Measurements from ENCODE around the gene ADAT3.

ADAT3 gene

GRCh38 chr19:1952635-1953034, 47.4 kb downstream of the ADAT3 start:
- FAIRE-seq = no peak
- peak; percentile 43 for DNase-seq (ENCODE audit: insufficient read length, low spot score)
- TF ChIP-seq POLR2A (IDR thresholded peaks at IDR 0.05; ENCODE audit: low read depth, low read length) = no peak

GRCh38 chr19:1953037-1953436, 47.8 kb downstream of the ADAT3 start:
- FAIRE-seq (no peak), DNase-seq (ENCODE audit: insufficient read length, low spot score) (no peak)
- no peak for TF ChIP-seq POLR2A (IDR thresholded peaks at IDR 0.05; ENCODE audit: low read depth, low read length)

GRCh38 chr19:1953441-1954094, 48.4 kb downstream of the ADAT3 start:
- no peak for TF ChIP-seq POLR2A (IDR thresholded peaks at IDR 0.05; ENCODE audit: low read depth, low read length)
- no peak for FAIRE-seq
- no peak for DNase-seq (ENCODE audit: insufficient read length, low spot score)

GRCh38 chr19:1954532-1954933, 49.3 kb downstream of the ADAT3 start:
- no peak for TF ChIP-seq POLR2A (IDR thresholded peaks at IDR 0.05; ENCODE audit: low read depth, low read length)
- no peak for DNase-seq (ENCODE audit: insufficient read length, low spot score)
- no peak for FAIRE-seq

GRCh38 chr19:1955171-1956121, 50.2 kb downstream of the ADAT3 start:
- FAIRE-seq (no peak), DNase-seq (ENCODE audit: insufficient read length, low spot score) (no peak)
- no peak for TF ChIP-seq POLR2A (IDR thresholded peaks at IDR 0.05; ENCODE audit: low read depth, low read length)

GRCh38 chr19:1956122-1956494, 50.9 kb downstream of the ADAT3 start:
- DNase-seq (ENCODE audit: insufficient read length, low spot score) (no peak), FAIRE-seq (no peak)

GRCh38 chr19:1956868-1957492, 51.8 kb downstream of the ADAT3 start:
- no peak for TF ChIP-seq POLR2A (IDR thresholded peaks at IDR 0.05; ENCODE audit: low read depth, low read length)
- FAIRE-seq (no peak), DNase-seq (ENCODE audit: insufficient read length, low spot score) (no peak)

More at GRCh38 chr19:1956122-1956494, 50.9 kb downstream of the ADAT3 start:
- TF ChIP-seq POLR2A (IDR thresholded peaks at IDR 0.05; ENCODE audit: low read depth, low read length) = no peak

- FAIRE-seq (no peak), DNase-seq (ENCODE audit: insufficient read length, low spot score) (no peak)
- TF ChIP-seq POLR2A (IDR thresholded peaks at IDR 0.05; ENCODE audit: low read depth, low read length) = no peak
Observed at GRCh38 chr19:1957562-1958248, 52.5 kb downstream of the ADAT3 start.

- no peak for DNase-seq (ENCODE audit: insufficient read length, low spot score)
- no peak for TF ChIP-seq POLR2A (IDR thresholded peaks at IDR 0.05; ENCODE audit: low read depth, low read length)
- FAIRE-seq = no peak
Observed at GRCh38 chr19:1959928-1960589, 54.9 kb downstream of the ADAT3 start.

GRCh38 chr19:1961000-1961883, 56.0 kb downstream of the ADAT3 start:
- FAIRE-seq (no peak), DNase-seq (ENCODE audit: insufficient read length, low spot score) (no peak)
- no peak for TF ChIP-seq POLR2A (IDR thresholded peaks at IDR 0.05; ENCODE audit: low read depth, low read length)

GRCh38 chr19:1962674-1963073, 57.5 kb downstream of the ADAT3 start:
- TF ChIP-seq POLR2A (IDR thresholded peaks at IDR 0.05; ENCODE audit: low read depth, low read length) = no peak
- FAIRE-seq (no peak), DNase-seq (ENCODE audit: insufficient read length, low spot score) (no peak)
